GM12878 (cell line): ENCODE results near the gene ARL5C. TPM values are rescaled to one million over a fixed set of nuclear protein-coding genes. Genes with fewer than 3 reads are reported as not detected.

ENCODE experiments used
- ATAC-seq: fragments of 200-7000 bp; cut with Tn5 transposase; 3 replicates; pipeline ENCODE4 v1.9.1; 2020; ENCODE audit warnings: mild to moderate bottlenecking, moderate library complexity
- BruUV-seq: library from RNA; stranded (reverse); fragments of 400-500 nt; replicated peaks from 2 replicates; lab custom pipeline; 2021; lab: Mats Ljungman, UMichigan
- CTCF ChIA-PET: fragments of 300-600 bp; sonication (Branson Sonifier 250); formaldehyde crosslinking; extraction: SDS; loops from one replicate; lab custom pipeline; 2021; ENCODE audit warnings: inconsistent platforms; lab: Yijun Ruan, JAX
- POLR2A ChIA-PET: fragments of 350-600 bp; formaldehyde crosslinking; extraction: SDS; loops from one replicate; lab custom pipeline; 2021; ENCODE audit warnings: inconsistent platforms; lab: Charles Lee
- RAD21 ChIA-PET: fragments of 300-600 bp; sonication (Branson Sonifier 250); formaldehyde crosslinking; loops from one replicate; lab custom pipeline; 2023; ENCODE audit warnings: antibody characterized with exemption; ENCODE audit not compliant: unreplicated experiment; lab: Charles Lee
- SMC1A ChIA-PET: fragments of 300-600 bp; sonication (Branson Sonifier 250); formaldehyde crosslinking; loops from one replicate; lab custom pipeline; 2023; ENCODE audit not compliant: unreplicated experiment, uncharacterized antibody; lab: Charles Lee
- DNase-seq: peaks from one replicate; pipeline ENCODE4 v3.0.0-alpha.2; 2011; ENCODE audit warnings: low read depth, low spot score
- FAIRE-seq: peaks from 3 replicates; lab custom pipeline; 2011; peaks lifted over from hg19 to GRCh38; lab: Jason Lieb, UNC
- H2AFZ ChIP-seq: 2 replicates; pipeline ENCODE4 v1.6.0; 2011; ENCODE audit warnings: low read depth, low read length, control low read depth; ENCODE audit not compliant: control insufficient read depth
- H3K27ac ChIP-seq: 2 replicates; pipeline ENCODE4 v1.5.1; 2011; ENCODE audit warnings: control low read depth; ENCODE audit not compliant: control insufficient read depth, insufficient read depth
- H3K27me3 ChIP-seq, 2 experiments: replicated peaks in 1 of 2; 2 replicates each; pipeline versions ENCODE4 v1.6.0 to v1.6.1; 2011; ENCODE audit warnings: low read length in 1 of 2; ENCODE audit not compliant: control insufficient read depth in 2 of 2, insufficient read depth in 2 of 2
- H3K36me3 ChIP-seq, 2 experiments: 2 replicates each; pipeline ENCODE4 v1.5.1; 2011; ENCODE audit warnings: low read length in 1 of 2; ENCODE audit not compliant: control insufficient read depth in 2 of 2, insufficient read depth in 2 of 2
- H3K4me1 ChIP-seq: 2 replicates; pipeline ENCODE4 v1.6.1; 2011; ENCODE audit warnings: mild to moderate bottlenecking, low read length, moderate library complexity, mixed read lengths; ENCODE audit not compliant: control insufficient read depth, insufficient read depth
- H3K4me2 ChIP-seq: 2 replicates; pipeline ENCODE4 v1.6.0; 2011; ENCODE audit warnings: control low read depth; ENCODE audit not compliant: control insufficient read depth, insufficient read depth
- H3K4me3 ChIP-seq: fragments of 200-600 bp; sonication (generic); 2 replicates; pipeline ENCODE4 v1.5.1; 2016
- H3K79me2 ChIP-seq: 2 replicates; pipeline ENCODE4 v1.6.0; 2011; ENCODE audit warnings: low read length; ENCODE audit not compliant: control insufficient read depth, insufficient read depth
- H3K9ac ChIP-seq: 2 replicates; pipeline ENCODE4 v1.8.0; 2011; ENCODE audit warnings: low read length, control low read depth, mixed read lengths; ENCODE audit not compliant: control insufficient read depth, insufficient read depth
- H3K9me3 ChIP-seq: replicated peaks from 3 replicates; pipeline ENCODE4 v1.5.1; 2011; ENCODE audit warnings: mild to moderate bottlenecking, low read length; ENCODE audit not compliant: control insufficient read depth, insufficient read depth
- H4K20me1 ChIP-seq: 2 replicates; pipeline ENCODE4 v1.6.0; 2011; ENCODE audit not compliant: control insufficient read depth, insufficient read depth
- IRF4 ChIP-seq: IDR thresholded peaks from 2 replicates; pipeline ENCODE4 v1.6.1; 2011; ENCODE audit warnings: low read depth, low read length
- NRF1 ChIP-seq: conservative IDR thresholded peaks from 2 replicates; pipeline ENCODE4 v1.6.1; 2011; ENCODE audit warnings: mild to moderate bottlenecking, low read depth, low read length, improper control_type of control experiment
- POLR2AphosphoS2 ChIP-seq: IDR thresholded peaks from 2 replicates; pipeline ENCODE4 v1.6.1; 2011; ENCODE audit warnings: low read depth, mild to moderate bottlenecking, low read length, improper control_type of control experiment, moderate library complexity
- SPI1 ChIP-seq: IDR thresholded peaks from 2 replicates; pipeline ENCODE4 v1.6.1; 2011; ENCODE audit warnings: low read depth, mild to moderate bottlenecking, low read length, moderate library complexity, borderline replicate concordance; ENCODE audit not compliant: insufficient read depth
- STAT1 ChIP-seq: fragments of 450-650 bp; conservative IDR thresholded peaks from 2 replicates; pipeline ENCODE4 v1.6.1; 2014; ENCODE audit warnings: antibody characterized with exemption, mild to moderate bottlenecking
- WGBS: methylation state at CpG from one replicate; pipeline ENCODE4 v1.1.6; 2016; ENCODE audit warnings: low lambda C conversion rate; ENCODE audit not compliant: insufficient replicate concordance, insufficient coverage; ENCODE audit errors: missing lambda C conversion rate; 5-methylcytosine and 5-hydroxymethylcytosine counted together
- in situ Hi-C: fragments of 300-500 bp; cut with MboI; formaldehyde crosslinking; loops from 9 replicates; pipeline ENCODE4 v1.14.3; 2018; ENCODE audit warnings: mixed read lengths
- intact Hi-C: fragments of 100-400 bp; cut with micrococcal nuclease; formaldehyde crosslinking; loops from one replicate; pipeline ENCODE4 v1.14.2; 2022; ENCODE audit not compliant: unreplicated experiment
- polyA plus RNA-seq, 11 experiments: library from polyadenylated mRNA; depleted of rRNA in 4 of 11; unstranded in 6 of 11; stranded (reverse) in 5 of 11; fragments of >200 nt; fragmentation: Nextera tagmentation in 4 of 11; fragmentation: Illumina TruSeq in 1 of 11; extraction: Ambion mirVana in 4 of 11; extraction: Trizol in 1 of 11; gene quantifications; 1 replicate in 1 of 11; 2 replicates in 10 of 11; pipeline versions ENCODE4 v1.2.1 to v1.2.3, GENCODE V29; 2011 to 2016; ENCODE audit warnings: inconsistent platforms in 2 of 11, missing spikeins in 2 of 11, low read depth in 1 of 11
- total RNA-seq, 4 experiments: library from RNA; depleted of rRNA in 3 of 4; stranded (reverse); fragments of >200 nt in 3 of 4; fragmentation: Illumina TruSeq in 1 of 4; extraction: Trizol in 1 of 4; gene quantifications; 2 replicates each; pipeline versions ENCODE4 v1.2.1 to v1.2.3, GENCODE V29; 2013 to 2021
- TF ChIP-seq, protein P1 (sequence below): fragments of 450-650 bp; conservative IDR thresholded peaks from 2 replicates; pipeline ENCODE4 v1.6.1; 2017; ENCODE audit warnings: mild to moderate bottlenecking, moderate library complexity

ARL5C gene
- total and polyA plus RNA-seq, 10 of the 15 experiments (the other 5 are each of a cell fraction or from before 2014, with no cell fraction given) = not detected

GRCh38 chr17:39191750-39192510 is 26.0 kb upstream of the ARL5C start:
- ChIA-PET SMC1A (no interaction called here), RAD21 (no interaction called here), CTCF (interaction anchor here (1.1 to 5.3 kb wide), 4 partner anchors 18 to 53 kb away, joined by 3 to 21 read pairs (median 5); partner anchors contain the start of gene ARL5C), POLR2A (interaction anchor here (1.6 kb wide), 1 partner anchor 8 kb away, joined by 4 read pairs; the partner anchor contains the start of gene RPL19)
- no peak overlapping the region for H3K4me2 ChIP-seq
- FAIRE-seq (no peak), DNase-seq (no peak), ATAC-seq (no peak)
- H3K9ac ChIP-seq = no peak overlapping the region
- H3K9me3 ChIP-seq = no peaks in the 10 kb centered on the region
- BruUV-seq = no TSS peak
- peaks cover 9% of the 10 kb centered on the region for H3K4me1 ChIP-seq
- intact Hi-C loops = no loop called here
- in situ Hi-C loops = no loop called here
- H2AFZ ChIP-seq = no peak overlapping the region
- H3K4me3 ChIP-seq = no peak overlapping the region
- H4K20me1 ChIP-seq = no peaks in the 10 kb centered on the region
- TF ChIP-seq, protein P1, sequence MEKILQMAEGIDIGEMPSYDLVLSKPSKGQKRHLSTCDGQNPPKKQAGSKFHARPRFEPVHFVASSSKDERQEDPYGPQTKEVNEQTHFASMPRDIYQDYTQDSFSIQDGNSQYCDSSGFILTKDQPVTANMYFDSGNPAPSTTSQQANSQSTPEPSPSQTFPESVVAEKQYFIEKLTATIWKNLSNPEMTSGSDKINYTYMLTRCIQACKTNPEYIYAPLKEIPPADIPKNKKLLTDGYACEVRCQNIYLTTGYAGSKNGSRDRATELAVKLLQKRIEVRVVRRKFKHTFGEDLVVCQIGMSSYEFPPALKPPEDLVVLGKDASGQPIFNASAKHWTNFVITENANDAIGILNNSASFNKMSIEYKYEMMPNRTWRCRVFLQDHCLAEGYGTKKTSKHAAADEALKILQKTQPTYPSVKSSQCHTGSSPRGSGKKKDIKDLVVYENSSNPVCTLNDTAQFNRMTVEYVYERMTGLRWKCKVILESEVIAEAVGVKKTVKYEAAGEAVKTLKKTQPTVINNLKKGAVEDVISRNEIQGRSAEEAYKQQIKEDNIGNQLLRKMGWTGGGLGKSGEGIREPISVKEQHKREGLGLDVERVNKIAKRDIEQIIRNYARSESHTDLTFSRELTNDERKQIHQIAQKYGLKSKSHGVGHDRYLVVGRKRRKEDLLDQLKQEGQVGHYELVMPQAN = no peak
- TF ChIP-seq POLR2AphosphoS2 (no peak), SPI1 (no peak), NRF1 (no peak), STAT1 (no peak), IRF4 (no peak)
- H3K27me3 ChIP-seq = no peaks in the 10 kb centered on the region
- H3K79me2 ChIP-seq = peaks cover 6% of the 10 kb centered on the region
- 96% methylated on average over 9 of the region's 9 CpGs for WGBS
- H3K27ac ChIP-seq = no peak overlapping the region
- peaks cover 0 to 7% of the 10 kb centered on the region in 2 experiments; a peak in 3 of 4 replicates for H3K36me3 ChIP-seq
